Measurements from ENCODE around the gene IL4R.

Gene IL4R

GRCh38 chr16:27289669-27290068, 24.1 kb upstream of the IL4R start:
- no peak for DNase-seq

GRCh38 chr16:27290562-27290961, 23.2 kb upstream of the IL4R start:
- no peak for DNase-seq

- no peak for DNase-seq
Observed at GRCh38 chr16:27291106-27291505, 22.7 kb upstream of the IL4R start.

GRCh38 chr16:27291722-27292240, 22.0 kb upstream of the IL4R start:
- DNase-seq: no peak

- DNase-seq: no peak
Observed at GRCh38 chr16:27293343-27293742, 20.4 kb upstream of the IL4R start.

GRCh38 chr16:27298132-27298531, 15.6 kb upstream of the IL4R start:
- no peak for DNase-seq

GRCh38 chr16:27301236-27301861, 12.4 kb upstream of the IL4R start:
- DNase-seq: no peak

GRCh38 chr16:27302126-27302525, 11.6 kb upstream of the IL4R start:
- no peak for DNase-seq

GRCh38 chr16:27303256-27304100, 10.3 kb upstream of the IL4R start:
- DNase-seq: no peak

GRCh38 chr16:27304102-27304501, 9.7 kb upstream of the IL4R start:
- no peak for DNase-seq

GRCh38 chr16:27304881-27305745, 8.7 kb upstream of the IL4R start:
- peak; percentile 31 for DNase-seq

- no peak for DNase-seq
Observed at GRCh38 chr16:27305839-27306442, 7.8 kb upstream of the IL4R start.

- no peak for DNase-seq
Observed at GRCh38 chr16:27308792-27309191, 5.0 kb upstream of the IL4R start.

- DNase-seq: no peak
Observed at GRCh38 chr16:27310576-27311447, 3.0 kb upstream of the IL4R start.

- DNase-seq: no peak
Observed at GRCh38 chr16:27311448-27311830, 2.3 kb upstream of the IL4R start.

GRCh38 chr16:27311897-27312303, 1.9 kb upstream of the IL4R start:
- DNase-seq: no peak

GRCh38 chr16:27312580-27313421, 973 bp upstream of the IL4R start:
- no peak for DNase-seq

- DNase-seq: no peak
Observed at GRCh38 chr16:27314161-27314723, 468 bp downstream of the IL4R start.

GRCh38 chr16:27314986-27315332, 1.2 kb downstream of the IL4R start:
- no peak for DNase-seq

GRCh38 chr16:27315333-27316037, 1.7 kb downstream of the IL4R start:
- peak; percentile 89 for DNase-seq
